Skeletal muscle cell (primary cell): ENCODE measurements around the gene MANSC4.

Experiments
- DNase-seq: peaks from one replicate; pipeline ENCODE4 v3.0.0-alpha.2; 2010; ENCODE audit warnings: low read depth
- H3K4me3 ChIP-seq: 2 replicates; pipeline ENCODE4 v1.5.1; 2011; ENCODE audit warnings: low read depth, mild to moderate bottlenecking, control low read depth, low read length, moderate library complexity

The MANSC4 gene

GRCh38 chr12:27779920-27780611 is at the start of gene MANSC4, which contains the start of gene KLHL42:
Gene MANSC4 (minus strand): TSS chr12:27780236. CDS start chr12:27771276, 8,960 bp downstream.
Gene KLHL42 (plus strand): TSS chr12:27780233. CDS start chr12:27780331, 98 bp downstream.
- H3K4me3 ChIP-seq: peak within 1 kb of the TSS; percentile 76

GRCh38 chr12:27828196-27828595 is 48.2 kb upstream of the MANSC4 start:
- no peak overlapping the region for H3K4me3 ChIP-seq

More at GRCh38 chr12:27779920-27780611, at the start of gene MANSC4, which contains the start of gene KLHL42:
- DNase-seq: peak; percentile 30

GRCh38 chr12:27826076-27826475 is 46.0 kb upstream of the MANSC4 start:
- no peak overlapping the region for H3K4me3 ChIP-seq
- DNase-seq: no peak

More at GRCh38 chr12:27828196-27828595, 48.2 kb upstream of the MANSC4 start:
- no peak for DNase-seq

GRCh38 chr12:27824126-27824842 is 44.2 kb upstream of the MANSC4 start:
- no peak for DNase-seq
- no peak overlapping the region for H3K4me3 ChIP-seq

- H3K4me3 ChIP-seq: no peak overlapping the region
- DNase-seq: no peak
Observed at GRCh38 chr12:27823038-27823437, 43.0 kb upstream of the MANSC4 start.

GRCh38 chr12:27822076-27822712 is 42.2 kb upstream of the MANSC4 start:
- DNase-seq: peak; percentile 67
- no peak overlapping the region for H3K4me3 ChIP-seq

- DNase-seq: peak; percentile 49
- H3K4me3 ChIP-seq: no peak overlapping the region
Observed at GRCh38 chr12:27821259-27821973, 41.4 kb upstream of the MANSC4 start.

- DNase-seq: no peak
- no peak overlapping the region for H3K4me3 ChIP-seq
Observed at GRCh38 chr12:27820564-27820963, 40.5 kb upstream of the MANSC4 start.

- H3K4me3 ChIP-seq: no peak overlapping the region
- DNase-seq: peak; percentile 15
Observed at GRCh38 chr12:27818401-27818918, 38.4 kb upstream of the MANSC4 start.

GRCh38 chr12:27817766-27818165 is 37.7 kb upstream of the MANSC4 start:
- H3K4me3 ChIP-seq: no peak overlapping the region
- DNase-seq: peak; percentile 5

GRCh38 chr12:27814851-27815591 is 35.0 kb upstream of the MANSC4 start:
- peak; percentile 3 for DNase-seq
- H3K4me3 ChIP-seq: no peak overlapping the region

- DNase-seq: no peak
- H3K4me3 ChIP-seq: no peak overlapping the region
Observed at GRCh38 chr12:27814411-27814810, 34.4 kb upstream of the MANSC4 start.

GRCh38 chr12:27812502-27812901 is 32.5 kb upstream of the MANSC4 start:
- DNase-seq: no peak
- H3K4me3 ChIP-seq: no peak overlapping the region

GRCh38 chr12:27810756-27811155 is 30.7 kb upstream of the MANSC4 start:
- no peak for DNase-seq

GRCh38 chr12:27808841-27809240 is 28.8 kb upstream of the MANSC4 start:
- no peak for DNase-seq

More at GRCh38 chr12:27810756-27811155, 30.7 kb upstream of the MANSC4 start:
- H3K4me3 ChIP-seq: no peak overlapping the region

GRCh38 chr12:27807063-27807703 is 27.1 kb upstream of the MANSC4 start:
- no peak for DNase-seq
- no peak overlapping the region for H3K4me3 ChIP-seq

More at GRCh38 chr12:27808841-27809240, 28.8 kb upstream of the MANSC4 start:
- no peak overlapping the region for H3K4me3 ChIP-seq

- H3K4me3 ChIP-seq: no peak overlapping the region
- no peak for DNase-seq
Observed at GRCh38 chr12:27806259-27806658, 26.2 kb upstream of the MANSC4 start.

- no peak for DNase-seq
- H3K4me3 ChIP-seq: no peak overlapping the region
Observed at GRCh38 chr12:27805238-27805637, 25.2 kb upstream of the MANSC4 start.
